ENCODE data around the gene TPST1.

DNA sequence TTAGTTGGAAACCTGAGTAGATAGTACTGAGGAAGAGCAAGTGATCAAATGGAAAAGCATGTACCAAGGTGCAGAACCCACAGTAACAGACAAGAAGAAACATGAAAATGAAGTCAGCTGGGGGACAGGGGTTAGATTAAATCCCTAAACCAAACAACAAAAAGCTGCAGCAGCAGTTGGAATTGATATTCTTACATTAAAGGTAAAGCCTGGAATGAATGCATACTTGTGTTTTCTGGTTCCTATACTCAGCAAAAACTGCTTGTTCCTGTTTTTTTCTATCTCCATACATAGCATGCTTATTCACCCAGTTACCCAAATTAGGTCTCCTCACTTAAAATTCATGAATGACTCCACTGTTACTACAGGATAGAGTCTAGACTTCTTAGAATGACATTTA is 92.4 kb downstream of the TPST1 start:
- TF ChIP-seq CTCF (IDR thresholded peaks at IDR 0.05; ENCODE audit: insufficient read depth, low read depth, low read length), result no peak
- no peak for TF ChIP-seq EZH2 (IDR thresholded peaks at IDR 0.05; ENCODE audit: insufficient read depth, low read length)

Measured in astrocyte (in vitro differentiated cells and primary cell).